GM18511 (cell line): ENCODE results near the gene GLP1R.
"Not testable (repeated sequence)": the region's sequence is repeated elsewhere in the genome, so short reads cannot be mapped to it uniquely, and the experiment has no call there.

Experiments
- ATAC-seq: cut with Tn5 transposase; IDR thresholded peaks from one replicate; pipeline ENCODE4 v1.9.1; 2021; ENCODE audit warnings: mild to moderate bottlenecking, moderate library complexity; ENCODE audit not compliant: unreplicated experiment

Gene GLP1R

GRCh38 chr6:39118921-39119320 lies 70.3 kb downstream of the GLP1R start:
- no peak for ATAC-seq

- no peak for ATAC-seq
Measured at GRCh38 chr6:39124114-39124513, 75.5 kb downstream of the GLP1R start.

- no peak for ATAC-seq
Measured at GRCh38 chr6:39128106-39128505, 79.5 kb downstream of the GLP1R start.

- no peak for ATAC-seq
Measured at GRCh38 chr6:39128832-39129231, 80.3 kb downstream of the GLP1R start.

- ATAC-seq, result no peak
Measured at GRCh38 chr6:39130691-39131090, 82.1 kb downstream of the GLP1R start.

- ATAC-seq, result not testable (repeated sequence)
Measured at GRCh38 chr6:39134761-39135160, 86.2 kb downstream of the GLP1R start.

- not testable (repeated sequence) for ATAC-seq
Measured at GRCh38 chr6:39136207-39136606, 87.6 kb downstream of the GLP1R start.

GRCh38 chr6:39137245-39137644 lies 88.7 kb downstream of the GLP1R start:
- ATAC-seq, result no peak
